Stimulated activated CD8-positive, alpha-beta memory T cell treated with anti-CD3 and anti-CD28 coated beads, Interleukin-12 subunit alpha, Interleukin-12 subunit beta, amount 100 ng/mL, for 24 hours (primary cell): ENCODE data around the gene MAP3K14.
"Not testable (repeated sequence)": the region's sequence is repeated elsewhere in the genome, so short reads cannot be mapped to it uniquely, and the experiment has no call there.

Source experiments
- DNase-seq: peaks from one replicate; pipeline ENCODE4 v3.0.0-alpha.2; 2020; ENCODE audit errors: extremely low read depth

The MAP3K14 gene

GRCh38 chr17:45316434-45317110 lies at the start of gene MAP3K14:
Gene MAP3K14, minus strand, starts transcription at chr17:45317020. Its CDS starts 26,275 bp downstream, at chr17:45290745.
- no peak for DNase-seq

GRCh38 chr17:45366049-45366448 lies 49.2 kb upstream of the MAP3K14 start:
- no peak for DNase-seq

GRCh38 chr17:45364531-45365390 lies 47.9 kb upstream of the MAP3K14 start:
- no peak for DNase-seq

- no peak for DNase-seq
Measured at GRCh38 chr17:45363498-45363897, 46.7 kb upstream of the MAP3K14 start.

- DNase-seq: no peak
Measured at GRCh38 chr17:45361976-45362375, 45.2 kb upstream of the MAP3K14 start.

- no peak for DNase-seq
Measured at GRCh38 chr17:45361451-45361850, 44.6 kb upstream of the MAP3K14 start.

- no peak for DNase-seq
Measured at GRCh38 chr17:45357364-45357997, 40.7 kb upstream of the MAP3K14 start.

GRCh38 chr17:45355087-45355486 lies 38.3 kb upstream of the MAP3K14 start:
- no peak for DNase-seq

GRCh38 chr17:45353043-45353442 lies 36.2 kb upstream of the MAP3K14 start:
- no peak for DNase-seq

- DNase-seq: no peak
Measured at GRCh38 chr17:45351831-45352230, 35.0 kb upstream of the MAP3K14 start.

GRCh38 chr17:45347444-45347843 lies 30.6 kb upstream of the MAP3K14 start:
- DNase-seq: no peak

GRCh38 chr17:45346216-45347015 lies 29.6 kb upstream of the MAP3K14 start:
- no peak for DNase-seq

GRCh38 chr17:45345554-45346215 lies 28.9 kb upstream of the MAP3K14 start:
- no peak for DNase-seq

GRCh38 chr17:45345246-45345553 lies 28.4 kb upstream of the MAP3K14 start:
- DNase-seq: no peak

- not testable (repeated sequence) for DNase-seq
Measured at GRCh38 chr17:45343967-45344664, 27.3 kb upstream of the MAP3K14 start.

GRCh38 chr17:45342871-45343526 lies 26.2 kb upstream of the MAP3K14 start:
- no peak for DNase-seq

- no peak for DNase-seq
Measured at GRCh38 chr17:45342306-45342705, 25.5 kb upstream of the MAP3K14 start.

- DNase-seq: no peak
Measured at GRCh38 chr17:45341533-45342158, 24.8 kb upstream of the MAP3K14 start.

- DNase-seq: no peak
Measured at GRCh38 chr17:45339646-45340605, 23.1 kb upstream of the MAP3K14 start.
